ENCODE results near the gene RBM26.

DNA sequence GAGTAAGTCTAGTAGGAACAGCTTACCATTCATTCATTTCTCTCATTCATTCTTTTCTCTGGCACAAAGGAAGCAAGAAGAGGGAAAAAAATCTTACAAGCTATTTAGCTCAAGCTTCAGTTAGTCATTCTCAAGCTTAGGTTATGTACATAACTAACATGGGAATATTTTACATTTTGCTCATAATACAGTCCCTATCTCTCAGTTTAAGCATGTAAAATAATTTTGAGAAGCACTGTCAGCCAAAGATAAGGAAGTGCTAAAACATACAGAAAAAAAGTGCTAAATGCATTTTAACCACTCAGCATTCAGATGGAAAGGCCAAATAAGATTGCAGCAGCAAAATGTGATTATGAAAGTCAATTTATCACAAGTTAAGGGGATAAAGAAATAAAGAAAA lies 7.9 kb downstream of the RBM26 start:
- no peak for TF ChIP-seq CTCF (conservative IDR thresholded peaks at IDR 0.05; ENCODE audit: low read depth, low read length)
- TF ChIP-seq EZH2 (IDR thresholded peaks at IDR 0.05; ENCODE audit: borderline replicate concordance, low read depth, low read length, poor library complexity, severe bottlenecking) = no peak
